Parathyroid adenoma (tissue), 2 donors: Measurements from ENCODE around the gene LLGL2.

Experiments used
- H2AFZ ChIP-seq: fragments of 300-600 bp; sonication (generic); one replicate; pipeline ENCODE4 v1.7.0; 2017; ENCODE audit warnings: antibody characterized with exemption, mild to moderate bottlenecking
- H3K27ac ChIP-seq: fragments of 300-600 bp; sonication (generic); one replicate; pipeline ENCODE4 v1.7.0; 2017
- H3K27me3 ChIP-seq: fragments of 300-600 bp; sonication (generic); one replicate; pipeline ENCODE4 v1.7.0; 2017; ENCODE audit warnings: low read length; ENCODE audit not compliant: control insufficient read depth, insufficient read depth
- H3K36me3 ChIP-seq: fragments of 300-600 bp; sonication (generic); one replicate; pipeline ENCODE4 v1.7.0; 2017; ENCODE audit warnings: low read length; ENCODE audit not compliant: control insufficient read depth, insufficient read depth
- H3K4me1 ChIP-seq: fragments of 300-600 bp; sonication (generic); one replicate; pipeline ENCODE4 v1.7.0; 2017; ENCODE audit warnings: control low read depth
- H3K4me2 ChIP-seq: fragments of 300-600 bp; sonication (generic); one replicate; pipeline ENCODE4 v1.7.0; 2017; ENCODE audit warnings: low read length
- H3K4me3 ChIP-seq: fragments of 300-600 bp; sonication (generic); one replicate; pipeline ENCODE4 v1.7.0; 2017; ENCODE audit warnings: low read depth, low read length
- H3K79me2 ChIP-seq: fragments of 300-600 bp; sonication (generic); one replicate; pipeline ENCODE4 v1.7.0; 2017; ENCODE audit warnings: control low read depth
- H3K9ac ChIP-seq: fragments of 300-600 bp; sonication (generic); one replicate; pipeline ENCODE4 v1.7.0; 2017; ENCODE audit warnings: mild to moderate bottlenecking
- H3K9me3 ChIP-seq: fragments of 300-600 bp; sonication (generic); one replicate; pipeline ENCODE4 v1.7.0; 2017; ENCODE audit warnings: low read length; ENCODE audit not compliant: control insufficient read depth
- CTCF ChIP-seq: fragments of 300-600 bp; sonication (generic); IDR thresholded peaks from one replicate; pipeline ENCODE4 v1.7.0; 2017; ENCODE audit warnings: antibody characterized with exemption, mild to moderate bottlenecking
- donor health status: primary hyperparathyroidism.

LLGL2 gene

DNA sequence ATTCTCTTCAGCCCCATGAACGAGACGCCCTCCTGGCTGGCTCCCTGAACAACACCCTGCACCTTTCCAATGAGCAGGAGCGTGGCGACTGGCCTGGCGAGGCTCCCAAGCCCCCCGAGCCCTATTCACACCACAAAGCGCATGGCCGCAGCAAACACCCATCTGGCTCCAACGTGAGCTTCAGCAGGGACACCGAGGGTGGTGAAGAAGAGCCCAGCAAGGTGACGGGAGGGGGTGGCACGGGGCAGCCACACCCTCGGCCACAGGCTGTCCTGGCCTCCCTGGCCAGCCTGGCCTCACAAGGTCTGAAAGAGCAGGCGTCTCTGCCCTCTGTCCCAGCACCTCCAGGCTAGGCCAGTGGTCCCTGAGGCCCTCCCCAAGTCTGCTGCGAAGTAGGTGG is 33.8 kb upstream of the LLGL2 start:
- Histone ChIP-seq H3K4me1 (peaks cover 7% of the 10 kb centered on the region), H3K9me3 (no peaks in the 10 kb centered on the region), H3K4me2 (no peak overlapping the region), H3K27ac (no peak overlapping the region), H3K9ac (no peak overlapping the region), H3K4me3 (no peak overlapping the region), H2AFZ (no peak overlapping the region), H3K27me3 (no peaks in the 10 kb centered on the region), H3K36me3 (no peaks in the 10 kb centered on the region), H3K79me2 (no peaks in the 10 kb centered on the region)
- TF ChIP-seq CTCF, result no peak

- Histone ChIP-seq H2AFZ (no peak overlapping the region), H3K9ac (no peak overlapping the region), H3K27ac (no peak overlapping the region), H3K4me3 (no peak overlapping the region), H3K4me1 (peaks cover 7% of the 10 kb centered on the region), H3K79me2 (no peaks in the 10 kb centered on the region), H3K36me3 (no peaks in the 10 kb centered on the region), H3K27me3 (no peaks in the 10 kb centered on the region), H3K4me2 (no peak overlapping the region), H3K9me3 (no peaks in the 10 kb centered on the region)
- no peak for TF ChIP-seq CTCF
Observed at GRCh38 chr17:75492555-75493168, 32.8 kb upstream of the LLGL2 start.

GRCh38 chr17:75493476-75494129 is 31.9 kb upstream of the LLGL2 start:
- no peaks in the 10 kb centered on the region for H3K27me3 ChIP-seq
- H2AFZ ChIP-seq, result no peak overlapping the region
- no peaks in the 10 kb centered on the region for H3K9me3 ChIP-seq
- no peak for TF ChIP-seq CTCF
- H3K79me2 ChIP-seq, result no peaks in the 10 kb centered on the region
- no peaks in the 10 kb centered on the region for H3K36me3 ChIP-seq
- H3K4me2 ChIP-seq, result no peak overlapping the region
- H3K4me1 ChIP-seq, result peaks cover 7% of the 10 kb centered on the region
- H3K4me3 ChIP-seq, result no peak overlapping the region
- no peak overlapping the region for H3K27ac ChIP-seq
- H3K9ac ChIP-seq, result no peak overlapping the region

- Histone ChIP-seq H3K27ac (no peak overlapping the region), H3K79me2 (no peaks in the 10 kb centered on the region), H3K4me3 (no peak overlapping the region), H3K9me3 (no peaks in the 10 kb centered on the region), H3K4me2 (no peak overlapping the region), H3K27me3 (no peaks in the 10 kb centered on the region), H2AFZ (no peak overlapping the region), H3K36me3 (no peaks in the 10 kb centered on the region), H3K9ac (no peak overlapping the region), H3K4me1 (peaks cover 7% of the 10 kb centered on the region)
- no peak for TF ChIP-seq CTCF
Observed at GRCh38 chr17:75494326-75494877, 31.1 kb upstream of the LLGL2 start.
